ENCODE results near the gene PDK2.

The PDK2 gene

GRCh38 chr17:50050431-50051032 lies 44.6 kb upstream of the PDK2 start:
- Histone ChIP-seq H3K27me3 (peaks cover 20 to 33% (median 27%) of the 10 kb centered on the region in 11 experiments), H3K9me3 (replicated peaks in 1 of 11) (no peaks in the 10 kb centered on the region), H3K4me1 (peaks cover 33 to 53% (median 43%) of the 10 kb centered on the region in 10 experiments), H3K4me3 (no peak overlapping the region), H3K9ac (no peak overlapping the region), H3K27ac (no peak overlapping the region), H3K4me2 (peak overlapping the region; percentile 46 to 83 (median 73); a peak in 21 of 22 replicates), H3K36me3 (no peaks in the 10 kb centered on the region), H4K20me1 (peaks cover 0 to 4% (median 0%) of the 10 kb centered on the region in 11 experiments; a peak in 3 of 22 replicates)
- TF ChIP-seq Cebpa-rat (IDR thresholded peaks at IDR 0.05): no peak

- H3K27me3 ChIP-seq: peaks cover 25 to 39% (median 33%) of the 10 kb centered on the region in 11 experiments
- H3K4me2 ChIP-seq: peak overlapping the region; percentile 46 to 83 (median 73)
- H3K4me3 ChIP-seq: no peak overlapping the region
- H3K36me3 ChIP-seq: no peaks in the 10 kb centered on the region
- H3K4me1 ChIP-seq: peaks cover 33 to 52% (median 43%) of the 10 kb centered on the region in 10 experiments
- H3K27ac ChIP-seq: peak overlapping the region in 1 of 11 experiments; percentile 16; a peak in 1 of 22 replicates
- no peak for TF ChIP-seq Cebpa-rat (IDR thresholded peaks at IDR 0.05)
- peaks cover 0 to 4% (median 0%) of the 10 kb centered on the region in 11 experiments; a peak in 3 of 22 replicates for H4K20me1 ChIP-seq
- H3K9me3 ChIP-seq (replicated peaks in 1 of 11): no peaks in the 10 kb centered on the region
- H3K9ac ChIP-seq: no peak overlapping the region
Observed at GRCh38 chr17:50051082-50051576, 44.0 kb upstream of the PDK2 start.

- Histone ChIP-seq H3K27ac (0 out of 22 replicates have a peak overlapping the region, but pooled peaks of 1 of the 11 experiments have one; percentile 16), H4K20me1 (peaks cover 0 to 6% (median 1%) of the 10 kb centered on the region in 11 experiments; a peak in 8 of 22 replicates), H3K27me3 (peaks cover 30 to 43% (median 38%) of the 10 kb centered on the region in 11 experiments), H3K9ac (no peak overlapping the region), H3K4me3 (no peak overlapping the region), H3K36me3 (no peaks in the 10 kb centered on the region), H3K4me1 (peaks cover 33 to 56% (median 46%) of the 10 kb centered on the region in 10 experiments), H3K4me2 (peak overlapping the region; percentile 46 to 83 (median 73)), H3K9me3 (replicated peaks in 1 of 11) (no peaks in the 10 kb centered on the region)
- TF ChIP-seq Cebpa-rat (IDR thresholded peaks at IDR 0.05): no peak
Observed at GRCh38 chr17:50051606-50052005, 43.5 kb upstream of the PDK2 start.

GRCh38 chr17:50052241-50052796 lies 42.8 kb upstream of the PDK2 start:
- Histone ChIP-seq H3K4me2 (peak overlapping the region in 8 of 11 experiments; percentile 11 to 76 (median 42); a peak in 12 of 22 replicates), H3K9ac (no peak overlapping the region), H3K36me3 (no peaks in the 10 kb centered on the region), H4K20me1 (peaks cover 0 to 13% (median 8%) of the 10 kb centered on the region in 11 experiments; a peak in 12 of 22 replicates), H3K9me3 (replicated peaks in 1 of 11) (no peaks in the 10 kb centered on the region), H3K27me3 (peaks cover 37 to 51% (median 45%) of the 10 kb centered on the region in 11 experiments), H3K27ac (no peak overlapping the region), H3K4me3 (no peak overlapping the region), H3K4me1 (peaks cover 30 to 59% (median 49%) of the 10 kb centered on the region in 10 experiments)
- no peak for TF ChIP-seq Cebpa-rat (IDR thresholded peaks at IDR 0.05)

DNA sequence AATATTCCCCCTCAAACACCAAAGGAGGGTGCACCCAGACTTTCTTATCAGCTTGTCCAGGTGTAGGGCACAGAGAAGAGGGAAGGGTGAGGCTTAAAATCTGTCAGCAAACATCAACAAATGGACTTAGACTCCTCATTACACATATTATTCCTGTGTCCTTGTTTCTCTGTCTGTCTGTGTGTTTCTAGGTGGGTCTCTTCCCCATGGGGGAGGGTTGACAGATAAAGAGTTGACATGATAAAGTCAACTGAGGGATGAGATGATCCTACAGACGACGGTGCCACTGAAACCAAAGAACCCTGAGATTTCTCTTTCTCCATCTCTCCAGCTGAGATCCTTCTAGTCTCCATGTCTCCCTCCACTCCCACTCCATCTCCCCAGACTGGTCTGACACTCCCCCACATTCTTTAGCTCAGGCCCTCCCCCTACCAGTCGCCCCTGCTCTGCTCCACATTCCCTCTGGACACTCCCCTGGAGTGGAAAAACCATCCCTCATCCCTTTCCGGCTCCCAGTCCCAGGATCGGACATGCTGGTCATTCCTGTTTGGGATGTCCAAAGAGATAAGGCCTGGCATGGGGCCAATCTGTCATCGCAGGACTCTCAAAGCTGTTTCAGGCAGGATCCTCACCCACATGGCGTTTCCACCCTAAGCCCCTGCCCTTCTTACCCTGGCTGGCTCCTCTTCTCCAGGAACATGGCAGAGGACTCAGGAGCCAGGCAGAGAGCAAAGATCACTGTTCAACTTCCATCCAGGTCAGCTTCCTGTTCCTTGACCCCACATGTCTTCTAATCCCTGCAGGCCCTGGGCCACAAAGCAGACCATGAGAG lies 42.1 kb upstream of the PDK2 start:
- Histone ChIP-seq H3K4me1 (peaks cover 23 to 58% (median 43%) of the 10 kb centered on the region in 10 experiments), H3K27me3 (peaks cover 45 to 58% (median 52%) of the 10 kb centered on the region in 11 experiments), H3K27ac (no peak overlapping the region), H3K4me2 (peak overlapping the region in 7 of 11 experiments; percentile 11 to 62 (median 39); a peak in 12 of 22 replicates), H3K9ac (no peak overlapping the region), H3K36me3 (no peaks in the 10 kb centered on the region), H3K9me3 (replicated peaks in 1 of 11) (no peaks in the 10 kb centered on the region), H3K4me3 (no peak overlapping the region), H4K20me1 (peaks cover 0 to 18% (median 12%) of the 10 kb centered on the region in 11 experiments; a peak in 13 of 22 replicates)
- no peak for TF ChIP-seq Cebpa-rat (IDR thresholded peaks at IDR 0.05)

DNA sequence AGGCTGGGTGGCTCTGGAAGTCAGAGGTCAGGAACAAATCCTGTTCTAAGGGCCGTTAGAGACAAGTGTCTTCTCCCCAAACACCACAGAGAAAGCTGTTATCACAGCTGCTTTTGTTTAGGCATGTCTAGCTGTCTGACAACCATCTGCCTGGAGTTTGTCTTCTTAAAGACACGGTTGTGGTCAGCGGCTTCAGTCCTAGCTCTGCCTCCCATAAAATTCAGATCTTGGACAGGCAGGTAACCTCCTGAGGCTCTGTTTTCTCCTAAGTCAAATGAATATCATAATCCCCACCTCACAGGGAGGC lies 41.5 kb upstream of the PDK2 start:
- peaks cover 0 to 22% (median 12%) of the 10 kb centered on the region in 11 experiments; a peak in 13 of 22 replicates for H4K20me1 ChIP-seq
- H3K27ac ChIP-seq: no peak overlapping the region
- no peak for TF ChIP-seq Cebpa-rat (IDR thresholded peaks at IDR 0.05)
- no peaks in the 10 kb centered on the region for H3K36me3 ChIP-seq
- H3K9me3 ChIP-seq (replicated peaks in 1 of 11): no peaks in the 10 kb centered on the region
- no peak overlapping the region for H3K4me3 ChIP-seq
- peaks cover 20 to 60% (median 43%) of the 10 kb centered on the region in 10 experiments for H3K4me1 ChIP-seq
- no peak overlapping the region for H3K9ac ChIP-seq
- 0 out of 22 replicates have a peak overlapping the region, but pooled peaks of 3 of the 11 experiments have one; percentile 35 to 46 (median 39) for H3K4me2 ChIP-seq
- peaks cover 50 to 62% (median 58%) of the 10 kb centered on the region in 11 experiments for H3K27me3 ChIP-seq

DNA sequence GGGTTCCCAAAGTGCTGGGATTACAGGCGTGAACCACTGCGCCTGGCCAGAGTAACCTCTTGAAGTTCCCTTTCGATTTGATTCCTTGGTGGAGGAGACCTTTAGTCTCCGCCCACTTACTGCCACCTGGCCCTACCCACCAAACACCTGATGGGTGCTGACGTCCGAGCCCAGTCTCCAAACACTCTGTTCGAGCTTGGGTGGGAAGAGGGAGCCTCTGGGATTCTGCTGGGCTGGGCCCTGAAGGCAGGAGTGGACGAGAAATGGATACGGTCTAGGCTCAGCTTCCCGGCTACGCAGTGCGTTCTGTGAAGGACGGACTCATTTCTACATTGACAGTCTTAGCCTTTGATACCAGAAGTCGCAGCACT lies 40.1 kb upstream of the PDK2 start:
- Histone ChIP-seq H3K4me3 (peak overlapping the region; percentile 64 to 84 (median 76); a peak in 19 of 20 replicates), H3K27me3 (peaks cover 51 to 69% (median 63%) of the 10 kb centered on the region in 11 experiments), H3K4me2 (peak overlapping the region; percentile 94 to 100 (median 100)), H3K9ac (no peak overlapping the region; a peak in 1 of 22 replicates), H3K4me1 (peaks cover 33 to 72% (median 56%) of the 10 kb centered on the region in 10 experiments), H4K20me1 (peaks cover 0 to 28% (median 12%) of the 10 kb centered on the region in 11 experiments; a peak in 12 of 22 replicates), H3K9me3 (replicated peaks in 1 of 11) (no peaks in the 10 kb centered on the region), H3K36me3 (no peaks in the 10 kb centered on the region), H3K27ac (no peak overlapping the region)
- no peak for TF ChIP-seq Cebpa-rat (IDR thresholded peaks at IDR 0.05)

DNA sequence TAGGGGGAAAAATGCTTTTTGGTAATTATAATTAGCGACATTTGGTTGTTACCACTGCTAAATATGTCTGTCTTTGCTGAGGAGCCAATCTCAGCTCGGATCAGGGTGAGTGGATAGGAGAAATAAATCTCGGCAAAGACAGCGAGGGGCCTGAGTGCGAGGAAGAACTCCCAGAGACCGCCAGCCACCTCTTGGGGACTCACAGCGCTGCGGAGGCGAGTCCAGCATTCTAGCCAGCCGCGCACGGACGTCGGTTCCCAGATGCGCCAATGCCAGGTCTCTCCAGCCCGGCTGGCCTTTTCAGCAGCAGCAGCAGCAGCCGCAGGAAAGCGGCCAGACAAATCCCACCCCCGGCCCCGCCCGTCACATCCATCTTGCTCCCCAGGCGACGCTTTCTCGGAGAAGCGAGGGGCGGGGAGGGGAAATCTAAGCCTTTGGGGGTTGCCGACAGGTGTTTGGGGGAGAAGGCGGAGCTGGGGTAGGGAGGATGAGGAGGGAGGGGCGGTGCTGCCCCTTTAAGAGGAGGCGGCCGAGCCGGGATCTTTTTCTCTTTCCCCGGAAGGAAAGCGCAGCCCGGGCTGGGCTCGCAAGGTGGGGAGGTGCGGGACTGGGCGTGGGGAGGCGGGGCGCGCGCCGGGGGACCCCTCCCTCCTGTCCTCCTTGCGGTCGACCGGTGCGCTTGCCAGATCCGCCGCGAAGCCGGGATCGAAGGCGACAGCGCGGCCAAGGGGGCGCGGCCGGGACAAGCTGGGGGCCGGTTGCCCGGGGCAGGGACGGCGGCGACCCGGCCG lies 39.5 kb upstream of the PDK2 start, which contains the start of gene ITGA3:
ITGA3 (plus strand) TSS at position 685 of the 791 bp plus-strand sequence. CDS start 330 bp downstream, outside the sequence.
- H4K20me1 ChIP-seq: peaks cover 0 to 28% (median 12%) of the 10 kb centered on the region in 11 experiments; a peak in 12 of 22 replicates
- no peak for TF ChIP-seq Cebpa-rat (IDR thresholded peaks at IDR 0.05)
- H3K27ac ChIP-seq: no peak within 1 kb of the TSS
- peaks cover 35 to 74% (median 58%) of the 10 kb centered on the region in 10 experiments for H3K4me1 ChIP-seq
- H3K4me2 ChIP-seq: peak within 1 kb of the TSS; percentile 94 to 100 (median 100)
- peak within 1 kb of the TSS; percentile 64 to 84 (median 76) for H3K4me3 ChIP-seq
- H3K36me3 ChIP-seq: no peaks in the 10 kb centered on the region
- no peaks in the 10 kb centered on the region for H3K9me3 ChIP-seq (replicated peaks in 1 of 11)
- H3K27me3 ChIP-seq: peaks cover 51 to 69% (median 63%) of the 10 kb centered on the region in 11 experiments
- H3K9ac ChIP-seq: peak within 1 kb of the TSS; percentile 19 to 76 (median 68); a peak in 21 of 22 replicates
